Measurements from ENCODE around the gene SORBS2. TPM values are rescaled to one million over a fixed set of nuclear protein-coding genes. Genes with fewer than 3 reads are reported as not detected.

Gene SORBS2
- total RNA-seq, 1 experiment from 2014 or later: 0.34 TPM

GRCh38 chr4:185599553-185600243, 212.3 kb downstream of the SORBS2 start:
- H2AFZ ChIP-seq (ENCODE audit: low read depth, low read length, poor library complexity, severe bottlenecking): no peak overlapping the region
- ChIA-PET RAD21 (ENCODE audit: low non-redundant PET in 1 of 2, low total read pairs in 2 of 2, uncharacterized antibody in 2 of 2, unreplicated experiment in 2 of 2) (no interaction called here), CTCF (no interaction called here), POLR2A (interaction anchor here (1.4 kb wide), 1 partner anchor 203 kb away, joined by 3 read pairs; the partner anchor contains the start of gene ANKRD37)
- no peak overlapping the region for H3K9ac ChIP-seq (ENCODE audit: low read length)
- H4K20me1 ChIP-seq (ENCODE audit: insufficient read depth): no peaks in the 10 kb centered on the region
- no peaks in the 10 kb centered on the region for H3K36me3 ChIP-seq (ENCODE audit: control insufficient read depth in 1 of 2, insufficient read depth in 2 of 2, low read length in 2 of 2)
- no peaks in the 10 kb centered on the region for H3K4me1 ChIP-seq (ENCODE audit: control insufficient read depth in 1 of 2, insufficient read depth in 2 of 2, low read length in 2 of 2)
- no TSS peak for BruUV-seq (replicated peaks)
- no peaks in the 10 kb centered on the region for H3K79me2 ChIP-seq (ENCODE audit: insufficient read depth, low read length)
- intact Hi-C loops (cut with micrococcal nuclease): no loop called here
- TF ChIP-seq POLR2A (IDR thresholded peaks at IDR 0.05; ENCODE audit: borderline replicate concordance, extremely low read depth, insufficient read depth, insufficient read length) (no peak), TCF7L2 (IDR thresholded peaks at IDR 0.05; ENCODE audit: borderline replicate concordance, extremely low read depth, insufficient read depth, insufficient read length) (no peak), CBX3 (IDR thresholded peaks at IDR 0.05; ENCODE audit: low read depth) (no peak), FOSL1 (IDR thresholded peaks at IDR 0.05; ENCODE audit: low read depth) (no peak), YY1 (IDR thresholded peaks at IDR 0.05; ENCODE audit: extremely low read depth, insufficient replicate concordance, low read depth, low read length) (no peak), RAD21 (IDR thresholded peaks at IDR 0.05; ENCODE audit: low read depth) (no peak), EZH2phosphoT487 (IDR thresholded peaks at IDR 0.05; ENCODE audit: borderline replicate concordance) (no peak), SRF (IDR thresholded peaks at IDR 0.05; ENCODE audit: low read depth) (no peak), ELF1 (IDR thresholded peaks at IDR 0.05; ENCODE audit: borderline replicate concordance, low read depth) (no peak), CTCF (IDR thresholded peaks at IDR 0.05 in 2 of 3, conservative IDR thresholded peaks at IDR 0.05 in 1 of 3; ENCODE audit: borderline replicate concordance in 1 of 3, insufficient read depth in 1 of 3, low read depth in 2 of 3, low read length in 2 of 3) (no peak), EZH2 (IDR thresholded peaks at IDR 0.05) (no peak), SIN3A (IDR thresholded peaks at IDR 0.05; ENCODE audit: low read depth) (no peak), ZFX (IDR thresholded peaks at IDR 0.05) (no peak), POLR2AphosphoS5 (IDR thresholded peaks at IDR 0.05; ENCODE audit: low read depth, low read length) (no peak), JUND (IDR thresholded peaks at IDR 0.05) (no peak)
- TF ChIP-seq, protein P1, sequence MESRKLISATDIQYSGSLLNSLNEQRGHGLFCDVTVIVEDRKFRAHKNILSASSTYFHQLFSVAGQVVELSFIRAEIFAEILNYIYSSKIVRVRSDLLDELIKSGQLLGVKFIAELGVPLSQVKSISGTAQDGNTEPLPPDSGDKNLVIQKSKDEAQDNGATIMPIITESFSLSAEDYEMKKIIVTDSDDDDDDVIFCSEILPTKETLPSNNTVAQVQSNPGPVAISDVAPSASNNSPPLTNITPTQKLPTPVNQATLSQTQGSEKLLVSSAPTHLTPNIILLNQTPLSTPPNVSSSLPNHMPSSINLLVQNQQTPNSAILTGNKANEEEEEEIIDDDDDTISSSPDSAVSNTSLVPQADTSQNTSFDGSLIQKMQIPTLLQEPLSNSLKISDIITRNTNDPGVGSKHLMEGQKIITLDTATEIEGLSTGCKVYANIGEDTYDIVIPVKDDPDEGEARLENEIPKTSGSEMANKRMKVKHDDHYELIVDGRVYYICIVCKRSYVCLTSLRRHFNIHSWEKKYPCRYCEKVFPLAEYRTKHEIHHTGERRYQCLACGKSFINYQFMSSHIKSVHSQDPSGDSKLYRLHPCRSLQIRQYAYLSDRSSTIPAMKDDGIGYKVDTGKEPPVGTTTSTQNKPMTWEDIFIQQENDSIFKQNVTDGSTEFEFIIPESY (IDR thresholded peaks at IDR 0.05; ENCODE audit: extremely low read depth, insufficient replicate concordance, low read length): no peak
- no peak overlapping the region for H3K27ac ChIP-seq (ENCODE audit: low read depth, low read length)
- no peak overlapping the region for H3K4me2 ChIP-seq (ENCODE audit: low read length)
- H3K9me3 ChIP-seq (ENCODE audit: control insufficient read depth in 1 of 2, insufficient read depth in 1 of 2, low read depth in 1 of 2, low read length in 2 of 2): no peaks in the 10 kb centered on the region
- H3K9me2 ChIP-seq (ENCODE audit: insufficient read depth): no peaks in the 10 kb centered on the region
- no peak overlapping the region for H3K4me3 ChIP-seq (replicated peaks in 1 of 2; ENCODE audit: low read depth in 1 of 2, low read length in 2 of 2)
- ATAC-seq (no peak), DNase-seq (ENCODE audit: low read depth, low spot score) (no peak)
- H3K27me3 ChIP-seq (ENCODE audit: insufficient read depth, low read length): no peaks in the 10 kb centered on the region
